ENCODE results near the gene DNM3.

DNA sequence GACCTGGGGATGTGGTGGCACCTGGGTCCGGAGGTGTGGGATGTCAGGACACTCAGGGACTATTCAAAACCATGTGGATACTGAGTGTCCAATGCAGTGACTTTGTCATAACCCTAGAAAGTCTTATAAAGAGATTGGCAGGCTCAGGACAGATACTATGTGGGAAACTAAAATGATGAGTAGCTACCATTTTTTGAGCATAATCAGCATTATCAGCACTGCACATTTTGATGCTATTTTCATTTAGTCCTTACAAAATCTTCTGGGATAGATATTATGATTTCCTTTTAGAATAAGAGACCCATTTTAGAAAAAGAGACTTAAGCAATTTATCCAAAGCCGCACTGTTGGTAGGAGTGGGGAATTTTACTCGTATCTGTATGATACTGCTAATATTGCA is 93.4 kb downstream of the DNM3 start:
- TF ChIP-seq, protein P1, sequence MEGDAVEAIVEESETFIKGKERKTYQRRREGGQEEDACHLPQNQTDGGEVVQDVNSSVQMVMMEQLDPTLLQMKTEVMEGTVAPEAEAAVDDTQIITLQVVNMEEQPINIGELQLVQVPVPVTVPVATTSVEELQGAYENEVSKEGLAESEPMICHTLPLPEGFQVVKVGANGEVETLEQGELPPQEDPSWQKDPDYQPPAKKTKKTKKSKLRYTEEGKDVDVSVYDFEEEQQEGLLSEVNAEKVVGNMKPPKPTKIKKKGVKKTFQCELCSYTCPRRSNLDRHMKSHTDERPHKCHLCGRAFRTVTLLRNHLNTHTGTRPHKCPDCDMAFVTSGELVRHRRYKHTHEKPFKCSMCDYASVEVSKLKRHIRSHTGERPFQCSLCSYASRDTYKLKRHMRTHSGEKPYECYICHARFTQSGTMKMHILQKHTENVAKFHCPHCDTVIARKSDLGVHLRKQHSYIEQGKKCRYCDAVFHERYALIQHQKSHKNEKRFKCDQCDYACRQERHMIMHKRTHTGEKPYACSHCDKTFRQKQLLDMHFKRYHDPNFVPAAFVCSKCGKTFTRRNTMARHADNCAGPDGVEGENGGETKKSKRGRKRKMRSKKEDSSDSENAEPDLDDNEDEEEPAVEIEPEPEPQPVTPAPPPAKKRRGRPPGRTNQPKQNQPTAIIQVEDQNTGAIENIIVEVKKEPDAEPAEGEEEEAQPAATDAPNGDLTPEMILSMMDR (IDR thresholded peaks at IDR 0.05; ENCODE audit: low read length), result no peak
- no peak for TF ChIP-seq EZH2 (IDR thresholded peaks at IDR 0.05; ENCODE audit: borderline replicate concordance, low read length)

Data from OCI-LY1 (cell line).